ENCODE results near the gene CD37. TPM values are rescaled to one million over a fixed set of nuclear protein-coding genes. Genes with fewer than 3 reads are reported as not detected.
"Not testable (repeated sequence)": the region's sequence is repeated elsewhere in the genome, so short reads cannot be mapped to it uniquely, and the experiment has no call there.

CD37 gene
- total and polyA plus RNA-seq, 7 experiments from 2014 or later, result 192 to 416 (median 330) TPM

- H3K27ac Mint-ChIP-seq, result peak overlapping the region; percentile 84 to 99 (median 96)
- peaks cover 10 to 28% (median 25%) of the 10 kb centered on the region in 5 donors for H3K36me3 Mint-ChIP-seq
- ChIA-PET POLR2A (interaction anchor here (0.6 to 1.3 kb wide), 5 partner anchors 7 to 213 kb away, joined by 3 read pairs; partner anchors contain the start of genes PIH1D1 and SLC6A16), CTCF (interaction anchor here (0.6 to 1.1 kb wide), 4 partner anchors 31 to 414 kb away, joined by 3 read pairs; no protein-coding TSS in a partner anchor)
- H3K27me3 Mint-ChIP-seq; H3K9me3 Mint-ChIP-seq; H3K4me3 ChIP-seq (ENCODE audit: low read length); H3K27me3 ChIP-seq (ENCODE audit: control insufficient read depth in 2 of 2, insufficient read depth in 2 of 2, low read length in 2 of 2); DNase-seq; H3K9me3 ChIP-seq (ENCODE audit: control insufficient read depth in 2 of 3, low read length in 3 of 3); ATAC-seq: not testable (repeated sequence)
- Histone ChIP-seq H3K27ac (ENCODE audit: low read depth, low read length) (peak overlapping the region; percentile 86), H3K36me3 (ENCODE audit: control insufficient read depth in 2 of 3, insufficient read depth in 3 of 3, low read length in 3 of 3) (peaks cover 0 to 27% (median 0%) of the 10 kb centered on the region in 3 experiments), H3K4me1 (ENCODE audit: control insufficient read depth in 2 of 2, insufficient read depth in 2 of 2, low read length in 2 of 2) (peaks cover 47 to 56% of the 10 kb centered on the region in 2 donors)
- H3K4me1 Mint-ChIP-seq, result peaks cover 57 to 86% (median 75%) of the 10 kb centered on the region in 7 donors
- intact Hi-C loops (cut with micrococcal nuclease), result loop anchor here in 1 of 2 donors (1.0 to 10.0 kb wide), 2 partner anchors 347 to 532 kb away; partner anchors contain the start of gene PNKP
- peak overlapping the region; percentile 34 to 99 (median 88) for H3K4me3 Mint-ChIP-seq
Observed at GRCh38 chr19:49332691-49333417, 2.4 kb upstream of the CD37 start.

- H3K36me3 Mint-ChIP-seq, result peaks cover 7 to 31% (median 21%) of the 10 kb centered on the region in 5 donors
- POLR2A ChIA-PET, result interaction anchor here (0.6 to 1.5 kb wide), 9 partner anchors 8 to 536 kb away, joined by 3 to 6 read pairs (median 3); partner anchors contain the start of genes PIH1D1 and SLC6A16
Observed at GRCh38 chr19:49333418-49333805, 1.8 kb upstream of the CD37 start.

GRCh38 chr19:49333811-49334288 is 1.4 kb upstream of the CD37 start:
- intact Hi-C loops (cut with micrococcal nuclease), result loop anchor here (1.0 to 10.0 kb wide), 4 partner anchors 55 to 531 kb away; partner anchors contain the start of genes KASH5 (in 1 of the 2) and PNKP (in 1 of the 2)
- Mint-ChIP-seq H3K36me3 (peaks cover 7 to 36% (median 22%) of the 10 kb centered on the region in 5 donors), H3K27me3 (no peaks in the 10 kb centered on the region), H3K4me3 (peak overlapping the region; percentile 84 to 99 (median 88)), H3K27ac (peak overlapping the region; percentile 90 to 99 (median 96)), H3K4me1 (peaks cover 55 to 88% (median 73%) of the 10 kb centered on the region in 7 donors), H3K9me3 (no peaks in the 10 kb centered on the region)
- Histone ChIP-seq H3K9me3 (ENCODE audit: control insufficient read depth in 2 of 3, low read length in 3 of 3) (no peaks in the 10 kb centered on the region), H3K36me3 (ENCODE audit: control insufficient read depth in 2 of 3, insufficient read depth in 3 of 3, low read length in 3 of 3) (peaks cover 0 to 32% (median 0%) of the 10 kb centered on the region in 3 experiments), H3K27me3 (ENCODE audit: control insufficient read depth in 2 of 2, insufficient read depth in 2 of 2, low read length in 2 of 2) (no peaks in the 10 kb centered on the region), H3K27ac (ENCODE audit: low read depth, low read length) (peak overlapping the region; percentile 86), H3K4me3 (ENCODE audit: low read length) (peak overlapping the region; percentile 21), H3K4me1 (ENCODE audit: control insufficient read depth in 2 of 2, insufficient read depth in 2 of 2, low read length in 2 of 2) (peaks cover 50 to 63% of the 10 kb centered on the region in 2 donors)
- CTCF ChIA-PET, result interaction anchor here (1.1 kb wide), 2 partner anchors 32 to 106 kb away, joined by 3 read pairs; no protein-coding TSS in a partner anchor
- ATAC-seq, result peak; percentile 79
- peak; percentile 38 to 81 (median 68) for DNase-seq
- POLR2A ChIA-PET, result interaction anchor here (0.7 to 1.7 kb wide), 9 partner anchors 8 to 536 kb away, joined by 3 to 6 read pairs (median 3); partner anchors contain the start of genes PIH1D1, SCAF1 and SLC6A16

More at GRCh38 chr19:49333418-49333805, 1.8 kb upstream of the CD37 start:
- Histone ChIP-seq H3K27me3 (ENCODE audit: control insufficient read depth in 2 of 2, insufficient read depth in 2 of 2, low read length in 2 of 2) (no peaks in the 10 kb centered on the region), H3K4me1 (ENCODE audit: control insufficient read depth in 2 of 2, insufficient read depth in 2 of 2, low read length in 2 of 2) (peaks cover 47 to 61% of the 10 kb centered on the region in 2 donors), H3K27ac (ENCODE audit: low read depth, low read length) (peak overlapping the region; percentile 86), H3K4me3 (ENCODE audit: low read length) (peak overlapping the region; percentile 21), H3K9me3 (ENCODE audit: control insufficient read depth in 2 of 3, low read length in 3 of 3) (no peaks in the 10 kb centered on the region), H3K36me3 (ENCODE audit: control insufficient read depth in 2 of 3, insufficient read depth in 3 of 3, low read length in 3 of 3) (peaks cover 0 to 32% (median 0%) of the 10 kb centered on the region in 3 experiments)
- peak overlapping the region; percentile 84 to 99 (median 88) for H3K4me3 Mint-ChIP-seq
- H3K9me3 Mint-ChIP-seq, result no peaks in the 10 kb centered on the region
- DNase-seq, result no peak
- no peaks in the 10 kb centered on the region for H3K27me3 Mint-ChIP-seq
- peak overlapping the region; percentile 90 to 99 (median 96) for H3K27ac Mint-ChIP-seq
- intact Hi-C loops (cut with micrococcal nuclease), result loop anchor here in 1 of 2 donors (1.0 to 10.0 kb wide), 2 partner anchors 347 to 531 kb away; partner anchors contain the start of gene PNKP
- H3K4me1 Mint-ChIP-seq, result peaks cover 57 to 86% (median 72%) of the 10 kb centered on the region in 7 donors
- no peak for ATAC-seq
- CTCF ChIA-PET, result interaction anchor here (1.1 kb wide), 2 partner anchors 32 to 106 kb away, joined by 3 read pairs; no protein-coding TSS in a partner anchor

- peak overlapping the region; percentile 86 for H3K27ac ChIP-seq (ENCODE audit: low read depth, low read length)
- ChIA-PET CTCF (interaction anchor here (0.6 to 1.5 kb wide), 2 partner anchors 18 to 347 kb away, joined by 3 to 5 read pairs; no protein-coding TSS in a partner anchor), POLR2A (interaction anchor here (0.7 to 1.9 kb wide), 6 partner anchors 9 to 96 kb away, joined by 3 to 4 read pairs (median 3); no protein-coding TSS in a partner anchor)
- H3K9me3 ChIP-seq (ENCODE audit: control insufficient read depth in 2 of 3, low read length in 3 of 3), result no peaks in the 10 kb centered on the region
- Mint-ChIP-seq H3K36me3 (peaks cover 0 to 35% (median 26%) of the 10 kb centered on the region in 5 donors), H3K4me1 (peaks cover 54 to 89% (median 70%) of the 10 kb centered on the region in 7 donors), H3K4me3 (peak overlapping the region; percentile 92 to 100 (median 99)), H3K27ac (peak overlapping the region; percentile 96 to 100 (median 99)), H3K27me3 (no peaks in the 10 kb centered on the region), H3K9me3 (no peaks in the 10 kb centered on the region)
- DNase-seq, result peak in 1 of 9 donors; percentile 47
- peak; percentile 35 for ATAC-seq
- no peaks in the 10 kb centered on the region for H3K27me3 ChIP-seq (ENCODE audit: control insufficient read depth in 2 of 2, insufficient read depth in 2 of 2, low read length in 2 of 2)
- intact Hi-C loops (cut with micrococcal nuclease), result loop anchor here (1.0 to 10.0 kb wide), 5 partner anchors 26 to 529 kb away; partner anchors contain the start of genes TEAD2 (in 2 of the 2), KASH5 (in 1 of the 2), PNKP (in 1 of the 2) and PRMT1 (in 1 of the 2)
- peaks cover 0 to 44% (median 0%) of the 10 kb centered on the region in 3 experiments for H3K36me3 ChIP-seq (ENCODE audit: control insufficient read depth in 2 of 3, insufficient read depth in 3 of 3, low read length in 3 of 3)
- H3K4me1 ChIP-seq (ENCODE audit: control insufficient read depth in 2 of 2, insufficient read depth in 2 of 2, low read length in 2 of 2), result peaks cover 50 to 62% of the 10 kb centered on the region in 2 donors
- peak overlapping the region; percentile 81 for H3K4me3 ChIP-seq (ENCODE audit: low read length)
Observed at GRCh38 chr19:49335784-49336481, 727 bp downstream of the CD37 start.

- POLR2A ChIA-PET, result interaction anchor here (1.1 kb wide), 1 partner anchor 8 kb away, joined by 3 read pairs; no protein-coding TSS in a partner anchor
- peak overlapping the region; percentile 86 for H3K27ac ChIP-seq (ENCODE audit: low read depth, low read length)
- peak in 1 of 9 donors; percentile 19 for DNase-seq
Observed at GRCh38 chr19:49336482-49337266, 1.5 kb downstream of the CD37 start.

More at GRCh38 chr19:49336482-49337266, 1.5 kb downstream of the CD37 start:
- Mint-ChIP-seq H3K36me3 (peaks cover 0 to 30% (median 22%) of the 10 kb centered on the region in 5 donors), H3K9me3 (no peaks in the 10 kb centered on the region), H3K27ac (peak overlapping the region; percentile 83 to 100 (median 99)), H3K27me3 (no peaks in the 10 kb centered on the region), H3K4me3 (peak overlapping the region; percentile 92 to 100 (median 99)), H3K4me1 (peaks cover 48 to 81% (median 66%) of the 10 kb centered on the region in 7 donors)
- no peak for ATAC-seq
- Histone ChIP-seq H3K4me3 (ENCODE audit: low read length) (peak overlapping the region; percentile 18), H3K4me1 (ENCODE audit: control insufficient read depth in 2 of 2, insufficient read depth in 2 of 2, low read length in 2 of 2) (peaks cover 44 to 54% of the 10 kb centered on the region in 2 donors), H3K9me3 (ENCODE audit: control insufficient read depth in 2 of 3, low read length in 3 of 3) (no peaks in the 10 kb centered on the region), H3K36me3 (ENCODE audit: control insufficient read depth in 2 of 3, insufficient read depth in 3 of 3, low read length in 3 of 3) (peaks cover 0 to 51% (median 0%) of the 10 kb centered on the region in 3 experiments), H3K27me3 (ENCODE audit: control insufficient read depth in 2 of 2, insufficient read depth in 2 of 2, low read length in 2 of 2) (no peaks in the 10 kb centered on the region)
- intact Hi-C loops (cut with micrococcal nuclease), result loop anchor here in 1 of 2 donors (10.0 kb wide), 1 partner anchor 528 kb away; the partner anchor contains the start of gene PNKP
- CTCF ChIA-PET, result interaction anchor here (0.6 kb wide), 1 partner anchor 350 kb away, joined by 3 read pairs; no protein-coding TSS in a partner anchor
